OCI-LY7 (cell line): Measurements from ENCODE around the gene GPX7.

Experiments used
- EZH2phosphoT487 ChIP-seq: fragments of 200-600 bp; sonication (generic); IDR thresholded peaks from 2 replicates; pipeline ENCODE4 v1.6.1; 2018; ENCODE audit warnings: low read depth, borderline replicate concordance, mild to moderate bottlenecking, mixed run types, antibody characterized with exemption, low read length, moderate library complexity, mixed read lengths
- TF ChIP-seq, protein P1 (sequence below): fragments of 200-600 bp; sonication (generic); conservative IDR thresholded peaks from 2 replicates; pipeline ENCODE4 v1.5.1; 2014; ENCODE audit warnings: mild to moderate bottlenecking, antibody characterized with exemption, low read length, moderate library complexity, mixed read lengths

DNA sequence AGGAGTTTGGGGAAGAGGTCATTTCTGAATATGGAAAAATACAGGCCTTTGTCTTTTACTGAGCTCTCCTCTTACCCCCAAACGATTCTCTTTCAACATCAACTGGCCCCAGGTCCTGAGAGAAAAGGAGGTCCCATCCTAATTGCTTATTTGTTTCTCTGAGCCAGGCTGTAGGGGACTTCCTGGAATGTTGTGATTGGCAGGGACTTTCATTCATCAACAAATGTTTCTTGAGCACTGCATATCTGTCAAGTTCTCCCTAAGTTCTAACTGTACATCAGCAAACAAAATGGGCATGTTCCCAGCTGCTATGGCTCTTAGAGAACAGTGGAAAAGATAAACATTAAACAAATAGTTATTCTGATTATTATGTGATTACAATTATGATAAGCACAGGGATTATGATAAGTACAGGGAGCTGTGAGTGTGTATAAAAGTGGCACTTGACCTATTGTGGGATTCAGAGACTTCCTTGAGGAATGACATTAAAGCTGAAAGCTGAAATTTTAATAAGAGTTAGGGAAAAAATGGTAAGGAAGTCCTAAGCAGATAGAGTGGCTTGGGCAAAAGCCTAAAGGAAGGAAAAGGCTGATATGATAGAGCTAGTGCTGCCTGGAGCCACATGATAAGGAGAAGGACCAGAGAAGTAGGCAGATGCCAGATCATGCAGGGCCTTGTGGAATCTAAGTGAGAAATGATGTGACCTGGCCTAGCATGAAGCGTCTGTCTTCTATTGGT lies 11.6 kb downstream of the GPX7 start:
- TF ChIP-seq, protein P1, sequence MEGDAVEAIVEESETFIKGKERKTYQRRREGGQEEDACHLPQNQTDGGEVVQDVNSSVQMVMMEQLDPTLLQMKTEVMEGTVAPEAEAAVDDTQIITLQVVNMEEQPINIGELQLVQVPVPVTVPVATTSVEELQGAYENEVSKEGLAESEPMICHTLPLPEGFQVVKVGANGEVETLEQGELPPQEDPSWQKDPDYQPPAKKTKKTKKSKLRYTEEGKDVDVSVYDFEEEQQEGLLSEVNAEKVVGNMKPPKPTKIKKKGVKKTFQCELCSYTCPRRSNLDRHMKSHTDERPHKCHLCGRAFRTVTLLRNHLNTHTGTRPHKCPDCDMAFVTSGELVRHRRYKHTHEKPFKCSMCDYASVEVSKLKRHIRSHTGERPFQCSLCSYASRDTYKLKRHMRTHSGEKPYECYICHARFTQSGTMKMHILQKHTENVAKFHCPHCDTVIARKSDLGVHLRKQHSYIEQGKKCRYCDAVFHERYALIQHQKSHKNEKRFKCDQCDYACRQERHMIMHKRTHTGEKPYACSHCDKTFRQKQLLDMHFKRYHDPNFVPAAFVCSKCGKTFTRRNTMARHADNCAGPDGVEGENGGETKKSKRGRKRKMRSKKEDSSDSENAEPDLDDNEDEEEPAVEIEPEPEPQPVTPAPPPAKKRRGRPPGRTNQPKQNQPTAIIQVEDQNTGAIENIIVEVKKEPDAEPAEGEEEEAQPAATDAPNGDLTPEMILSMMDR = no peak
- no peak for TF ChIP-seq EZH2phosphoT487
